NT2/D1 (cell line): ENCODE data around the gene GPR148.

Experiments used
- DNase-seq: peaks from one replicate; pipeline ENCODE4 v3.0.0-alpha.2; 2011; ENCODE audit warnings: low read depth, low spot score
- H3K27me3 ChIP-seq: 2 replicates; pipeline ENCODE4 v1.6.0; 2011; ENCODE audit warnings: mild to moderate bottlenecking; ENCODE audit not compliant: insufficient read length, insufficient read depth
- H3K36me3 ChIP-seq: 2 replicates; pipeline ENCODE4 v1.6.1; 2011; ENCODE audit warnings: mild to moderate bottlenecking, low read length, mixed read lengths; ENCODE audit not compliant: insufficient read depth, insufficient read length
- H3K4me1 ChIP-seq: 2 replicates; pipeline ENCODE4 v1.5.1; 2011; ENCODE audit not compliant: insufficient read depth, insufficient read length
- H3K4me3 ChIP-seq: 2 replicates; pipeline ENCODE4 v1.5.1; 2011; ENCODE audit warnings: low read depth; ENCODE audit not compliant: insufficient read length
- H3K9ac ChIP-seq: 2 replicates; pipeline ENCODE4 v1.6.0; 2011; ENCODE audit warnings: low read depth; ENCODE audit not compliant: insufficient read length
- H3K9me3 ChIP-seq: 2 replicates; pipeline ENCODE4 v1.5.1; 2011; ENCODE audit warnings: mild to moderate bottlenecking, low read length; ENCODE audit not compliant: insufficient read depth
- SUZ12 ChIP-seq: IDR thresholded peaks from 2 replicates; pipeline ENCODE4 v1.6.1; 2011; ENCODE audit not compliant: insufficient read length, insufficient read depth; ENCODE audit errors: extremely low read depth
- YY1 ChIP-seq: IDR thresholded peaks from 2 replicates; pipeline ENCODE4 v1.6.1; 2011; ENCODE audit not compliant: insufficient read length, insufficient read depth
- ZNF274 ChIP-seq: IDR thresholded peaks from 2 replicates; pipeline ENCODE4 v1.6.1; 2011; ENCODE audit warnings: mild to moderate bottlenecking, low read depth, low read length

The GPR148 gene

DNA sequence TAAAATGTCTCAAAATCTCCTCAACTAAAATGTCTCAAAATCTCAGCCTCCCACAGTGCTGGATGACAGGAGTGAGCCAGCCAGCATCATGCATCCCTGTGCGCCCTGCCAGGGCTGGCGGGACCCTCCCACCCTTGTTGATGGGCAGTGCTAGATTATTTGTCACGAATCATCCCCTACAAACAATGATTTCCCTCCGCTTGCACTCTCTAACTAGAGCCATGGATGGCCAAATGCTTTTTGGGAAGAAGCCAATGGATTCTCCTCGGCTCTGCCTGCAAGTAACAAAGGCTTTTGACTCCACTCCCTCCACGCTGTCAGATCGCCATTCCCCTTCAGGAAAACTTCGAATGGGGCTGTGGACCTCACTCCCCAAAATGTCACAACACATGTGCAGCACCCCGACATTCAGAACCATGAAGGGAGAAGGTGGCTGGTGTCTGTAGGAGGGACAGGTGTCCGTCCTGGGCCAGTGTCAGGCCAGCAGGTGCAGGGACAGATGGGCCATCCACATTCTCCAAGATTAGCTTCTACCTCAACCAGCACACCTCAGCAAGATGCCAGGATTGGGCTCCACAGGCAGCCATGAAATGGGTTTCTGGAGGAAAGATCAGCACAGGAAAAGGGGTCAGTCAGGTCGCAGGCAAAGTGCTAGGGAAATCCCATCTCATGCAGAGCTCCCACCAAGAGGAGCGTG, 38.0 kb downstream of the GPR148 start:
- Histone ChIP-seq H3K9ac (no peak overlapping the region), H3K9me3 (no peaks in the 10 kb centered on the region), H3K27me3 (no peaks in the 10 kb centered on the region), H3K4me1 (no peaks in the 10 kb centered on the region), H3K4me3 (no peak overlapping the region), H3K36me3 (no peaks in the 10 kb centered on the region)
- TF ChIP-seq SUZ12 (no peak), ZNF274 (no peak), YY1 (no peak)
- DNase-seq = no peak

DNA sequence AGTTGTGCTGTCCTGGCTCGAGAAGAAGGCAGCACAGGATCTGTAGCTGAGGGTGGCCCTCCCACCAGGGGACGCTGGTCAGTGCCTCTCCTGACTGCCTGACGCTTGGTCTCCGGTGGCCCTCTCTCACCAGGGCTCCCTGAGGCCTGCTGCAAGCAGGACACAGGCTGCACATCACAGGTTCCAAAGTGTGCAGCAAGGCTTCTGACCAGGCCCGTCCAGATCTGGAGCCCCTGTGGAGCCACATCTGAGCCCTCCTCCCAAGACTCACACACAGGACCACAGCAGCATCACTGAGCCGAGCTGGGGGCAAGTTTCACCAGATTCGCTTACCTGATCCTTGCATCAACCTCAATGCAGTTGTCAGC, 38.5 kb downstream of the GPR148 start:
- Histone ChIP-seq H3K27me3 (no peaks in the 10 kb centered on the region), H3K36me3 (no peaks in the 10 kb centered on the region), H3K4me3 (no peak overlapping the region), H3K9me3 (no peaks in the 10 kb centered on the region), H3K4me1 (no peaks in the 10 kb centered on the region), H3K9ac (no peak overlapping the region)
- TF ChIP-seq SUZ12 = no peak
- TF ChIP-seq ZNF274 = no peak
- TF ChIP-seq YY1 = no peak
- no peak for DNase-seq

DNA sequence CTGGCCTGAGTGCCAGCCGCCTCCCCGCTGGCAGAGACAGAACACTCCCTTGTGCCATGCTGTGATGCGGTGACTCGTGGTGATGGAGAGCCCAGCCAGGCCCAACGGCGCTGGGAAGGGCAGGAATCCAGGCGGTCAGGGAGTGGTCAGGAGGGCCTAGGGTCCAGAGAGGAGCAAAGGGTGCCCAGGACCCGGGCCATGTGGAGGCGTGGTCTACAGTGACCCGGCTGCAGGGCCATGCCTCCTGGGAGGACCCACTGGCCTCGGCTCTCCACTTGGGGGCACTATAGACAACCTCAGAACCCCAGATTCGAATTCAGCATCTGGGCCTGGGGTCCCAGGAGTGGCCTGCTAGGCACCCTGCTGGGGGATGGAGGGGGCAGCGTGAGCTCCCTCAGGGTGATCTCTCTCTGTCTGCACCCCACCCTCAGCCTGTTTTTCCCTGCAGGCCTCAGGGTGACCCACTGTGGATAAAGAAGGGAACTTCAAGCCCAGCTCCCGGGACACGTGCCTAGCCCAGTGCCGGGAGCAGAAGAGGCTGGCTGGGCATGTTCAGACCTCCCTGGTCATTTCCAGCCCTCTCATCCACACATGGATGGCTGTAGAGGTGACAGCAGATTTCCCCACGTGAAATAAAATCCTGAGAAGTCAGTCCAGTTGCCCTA, 39.5 kb downstream of the GPR148 start:
- H3K4me1 ChIP-seq = no peaks in the 10 kb centered on the region
- no peaks in the 10 kb centered on the region for H3K36me3 ChIP-seq
- H3K4me3 ChIP-seq = no peak overlapping the region
- TF ChIP-seq SUZ12 (no peak), YY1 (no peak), ZNF274 (no peak)
- peaks cover 6% of the 10 kb centered on the region; the same call in 1 of the 2 replicates for H3K9me3 ChIP-seq
- H3K9ac ChIP-seq = no peak overlapping the region
- DNase-seq = no peak
- no peaks in the 10 kb centered on the region for H3K27me3 ChIP-seq

DNA sequence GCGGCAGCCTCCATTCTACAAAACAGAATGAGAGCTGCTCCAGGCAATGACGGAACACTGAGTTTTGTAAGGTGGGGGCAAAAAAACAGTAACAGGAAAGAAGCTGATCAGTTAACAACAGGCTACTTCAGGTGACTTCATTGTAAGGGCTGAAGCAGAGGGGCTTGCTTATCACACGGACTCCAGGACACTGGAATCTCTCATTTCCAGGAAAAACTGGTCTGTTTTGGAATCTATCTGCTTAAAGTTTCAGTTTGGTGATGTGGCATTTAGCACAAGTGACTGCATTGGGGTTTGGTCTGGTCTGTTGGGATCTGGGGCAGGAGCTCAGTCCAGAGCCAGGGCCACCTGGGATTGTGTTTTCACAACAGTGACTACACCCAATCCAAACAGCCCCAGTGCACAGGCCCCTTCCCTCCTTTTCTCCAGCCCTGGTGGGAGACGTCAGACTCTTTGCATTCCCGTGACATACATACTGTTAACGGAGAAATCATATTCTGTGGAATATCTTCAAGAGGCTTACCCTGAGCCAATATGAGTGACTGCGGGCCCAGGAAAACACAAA, 40.6 kb downstream of the GPR148 start:
- DNase-seq = no peak
- Histone ChIP-seq H3K36me3 (no peaks in the 10 kb centered on the region), H3K9me3 (peaks cover 6% of the 10 kb centered on the region; the same call in 1 of the 2 replicates), H3K27me3 (no peaks in the 10 kb centered on the region), H3K4me3 (no peak overlapping the region), H3K4me1 (no peaks in the 10 kb centered on the region), H3K9ac (no peak overlapping the region)
- TF ChIP-seq YY1 (no peak), ZNF274 (no peak), SUZ12 (no peak)

DNA sequence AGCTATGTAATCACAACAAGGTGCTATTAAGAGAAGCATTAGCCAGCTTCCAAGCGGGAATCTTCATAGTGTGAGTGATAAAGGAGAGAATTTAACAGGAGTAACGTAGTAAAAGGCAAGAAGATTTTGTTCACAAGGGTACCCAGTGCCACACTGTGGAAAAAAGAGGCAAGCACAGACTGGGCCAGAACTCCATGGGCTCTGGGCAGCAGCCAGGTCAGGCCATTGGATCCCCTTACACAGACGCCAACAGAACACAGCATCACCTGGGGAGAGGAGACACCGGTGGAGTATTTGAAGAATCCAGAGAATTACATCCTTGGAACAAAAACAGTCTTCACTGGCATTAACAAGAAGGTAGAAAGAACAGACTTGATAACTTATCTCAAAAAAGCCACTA, 47.7 kb downstream of the GPR148 start:
- H3K27me3 ChIP-seq = no peaks in the 10 kb centered on the region
- no peaks in the 10 kb centered on the region for H3K36me3 ChIP-seq
- peaks cover 2% of the 10 kb centered on the region for H3K4me1 ChIP-seq
- DNase-seq = no peak
- peaks cover 6% of the 10 kb centered on the region; the same call in 1 of the 2 replicates for H3K9me3 ChIP-seq
- no peak overlapping the region for H3K4me3 ChIP-seq
- H3K9ac ChIP-seq = no peak overlapping the region
- no peak for TF ChIP-seq YY1
- no peak for TF ChIP-seq SUZ12
- TF ChIP-seq ZNF274 = no peak

DNA sequence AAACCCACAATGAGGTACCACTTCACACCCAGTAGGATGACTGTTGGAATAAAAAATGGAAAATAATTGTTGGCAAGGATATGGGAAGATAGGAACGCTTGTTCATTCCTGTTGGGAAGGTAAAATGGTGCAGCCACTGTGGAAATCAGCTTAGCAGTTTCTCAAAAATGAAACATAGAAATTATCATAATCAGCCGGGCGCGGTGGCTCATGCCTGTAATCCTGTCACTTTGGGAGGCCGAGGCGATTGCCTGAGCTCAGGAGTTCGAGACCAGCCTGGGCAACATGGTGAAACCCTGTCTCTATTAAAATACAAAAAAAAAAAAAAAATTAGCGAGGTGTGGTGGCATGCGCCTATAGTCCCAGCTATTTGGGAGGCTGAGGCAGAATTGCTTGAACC, 49.9 kb downstream of the GPR148 start:
- Histone ChIP-seq H3K4me3 (no peak overlapping the region), H3K4me1 (peaks cover 2% of the 10 kb centered on the region), H3K36me3 (no peaks in the 10 kb centered on the region), H3K9ac (no peak overlapping the region), H3K27me3 (no peaks in the 10 kb centered on the region), H3K9me3 (0 out of 2 replicates have a peak, but pooled peaks cover 9% of the 10 kb centered on the region)
- TF ChIP-seq YY1 = no peak
- no peak for TF ChIP-seq SUZ12
- no peak for TF ChIP-seq ZNF274
- no peak for DNase-seq
